Stomach (tissue), 9 donors: Measurements from ENCODE around the gene EMX1. TPM values are rescaled to one million over a fixed set of nuclear protein-coding genes. Genes with fewer than 3 reads are reported as not detected.

ENCODE experiments used
- DNase-seq, 2 donors: peaks; one replicate each; pipeline versions ENCODE4 v3.0.0 to v3.0.0-alpha.2; 2013 to 2019
- H3K27ac ChIP-seq, 5 donors: fragments of 200-600 bp in 4 of 5; sonication (generic) in 4 of 5; one replicate each; pipeline ENCODE4 v1.5.1; 2013 to 2019; ENCODE audit warnings: mild to moderate bottlenecking in 1 of 5, moderate library complexity in 1 of 5
- H3K27me3 ChIP-seq, 3 donors: fragments of 200-600 bp; sonication (generic); one replicate each; pipeline ENCODE4 v1.5.1; 2017 to 2019; ENCODE audit warnings: mixed run types in 1 of 3
- H3K36me3 ChIP-seq, 4 donors: fragments of 200-600 bp; sonication (generic); 1 replicate in 3 of 4; 2 replicates in 1 of 4; pipeline ENCODE4 v1.5.1; 2016 to 2019
- H3K4me1 ChIP-seq, 4 donors: fragments of 200-600 bp; sonication (generic); one replicate each; pipeline ENCODE4 v1.5.1; 2016 to 2019
- H3K4me3 ChIP-seq, 4 donors: fragments of 200-600 bp; sonication (generic) in 3 of 4; one replicate each; pipeline ENCODE4 v1.5.1; 2016 to 2019; ENCODE audit warnings: mild to moderate bottlenecking in 1 of 4
- H3K9me3 ChIP-seq, 4 donors: fragments of 200-600 bp; sonication (generic); one replicate each; pipeline ENCODE4 v1.5.1; 2016 to 2019
- CTCF ChIP-seq, 7 experiments: fragments of 450-650 bp in 4 of 7; fragments of 200-600 bp in 3 of 7; sonication (generic) in 3 of 7; IDR thresholded peaks; one replicate each; pipeline ENCODE4 v1.5.1; 2016 to 2019; ENCODE audit warnings: antibody characterized with exemption in 7 of 7, control low read depth in 2 of 7, mild to moderate bottlenecking in 1 of 7
- EP300 ChIP-seq: sonication (generic); formaldehyde crosslinking; IDR thresholded peaks from one replicate; pipeline ENCODE4 v1.6.1; 2017; ENCODE audit warnings: antibody characterized with exemption
- POLR2A ChIP-seq, 4 donors: fragments of 450-650 bp; IDR thresholded peaks; one replicate each; pipeline ENCODE4 v1.6.1; 2016; ENCODE audit warnings: antibody characterized with exemption in 4 of 4, control low read depth in 2 of 4, mild to moderate bottlenecking in 1 of 4, moderate library complexity in 1 of 4
- POLR2AphosphoS5 ChIP-seq, 3 donors: sonication (generic); formaldehyde crosslinking; IDR thresholded peaks; one replicate each; pipeline ENCODE4 v1.6.1; 2016; ENCODE audit warnings: antibody characterized with exemption in 3 of 3
- WGBS, 5 donors: extraction: QIAGEN DNeasy Blood & Tissue Kit in 3 of 5; methylation state at CpG; one replicate each; pipeline versions ENCODE4 v1.1.5 to v1.1.7; 2013 to 2018; 5-methylcytosine and 5-hydroxymethylcytosine counted together
- intact Hi-C: fragments of 100-400 bp; cut with DNase I; formaldehyde crosslinking; loops from one replicate; pipeline ENCODE4 v1.15.1; 2023; ENCODE audit warnings: low total_unique reads
- polyA plus RNA-seq, 3 donors: library from polyadenylated mRNA; stranded (reverse); fragments of 200-250 nt; gene quantifications; one replicate each; pipeline ENCODE4 v1.2.3, GENCODE V29; 2013
- total RNA-seq, 5 donors: library from RNA; depleted of rRNA; stranded (reverse); fragments of >200 nt; gene quantifications; one replicate each; pipeline versions ENCODE4 v1.1.0 to v1.2.3, GENCODE V29; 2014 to 2016
- donor health status: healthy with polysubstance abuse.
- donor health status: Bipolar disorder and iron deficiency.
- donor health status: healthy.

EMX1 gene
- total and polyA plus RNA-seq, 8 donors: 0.18 to 32.1 (median 0.62) TPM; not detected in 5

- peaks cover 35 to 51% (median 42%) of the 10 kb centered on the region in 4 donors for H3K4me1 ChIP-seq
- intact Hi-C loops: no loop called here
- DNase-seq: peak in 1 of 2 donors; percentile 6
- H3K4me3 ChIP-seq: no peak overlapping the region
- TF ChIP-seq POLR2AphosphoS5 (IDR thresholded peaks at IDR 0.05): no peak
- no peak for TF ChIP-seq CTCF (IDR thresholded peaks at IDR 0.05)
- no peak for TF ChIP-seq POLR2A (IDR thresholded peaks at IDR 0.05)
- TF ChIP-seq EP300: no peak
- peaks cover 0 to 2% (median 0%) of the 10 kb centered on the region in 4 donors for H3K9me3 ChIP-seq
- H3K27me3 ChIP-seq: peaks cover 48 to 100% (median 87%) of the 10 kb centered on the region in 3 donors
- WGBS, 5 donors: 5 to 11% (median 6%) methylated on average over 17 of the region's 17 CpGs
- H3K36me3 ChIP-seq: no peaks in the 10 kb centered on the region
- no peak overlapping the region for H3K27ac ChIP-seq
Measured at GRCh38 chr2:72914589-72915319, 2.6 kb upstream of the EMX1 start.

GRCh38 chr2:72915320-72915906 lies 1.9 kb upstream of the EMX1 start:
- peaks cover 55 to 100% (median 88%) of the 10 kb centered on the region in 3 donors for H3K27me3 ChIP-seq
- TF ChIP-seq CTCF (IDR thresholded peaks at IDR 0.05): no peak
- no peak for TF ChIP-seq EP300
- no peak for TF ChIP-seq POLR2A (IDR thresholded peaks at IDR 0.05)
- no peak for TF ChIP-seq POLR2AphosphoS5 (IDR thresholded peaks at IDR 0.05)
- H3K4me3 ChIP-seq: peak overlapping the region; percentile 42 to 63 (median 48)
- H3K36me3 ChIP-seq: no peaks in the 10 kb centered on the region
- intact Hi-C loops: no loop called here
- peaks cover 0 to 8% (median 0%) of the 10 kb centered on the region in 4 donors for H3K9me3 ChIP-seq
- 3 to 5% (median 4%) methylated on average over 24 to 26 of the region's 26 CpGs for WGBS, 5 donors
- peak; percentile 11 to 23 for DNase-seq
- peaks cover 42 to 57% (median 49%) of the 10 kb centered on the region in 4 donors for H3K4me1 ChIP-seq
- no peak overlapping the region for H3K27ac ChIP-seq

GRCh38 chr2:72915907-72916742 lies 1.2 kb upstream of the EMX1 start:
- TF ChIP-seq CTCF (IDR thresholded peaks at IDR 0.05): no peak
- no peak for TF ChIP-seq EP300
- peak in 1 of 3 donors; percentile 32 for TF ChIP-seq POLR2AphosphoS5 (IDR thresholded peaks at IDR 0.05)
- no peak for TF ChIP-seq POLR2A (IDR thresholded peaks at IDR 0.05)
- no peaks in the 10 kb centered on the region for H3K36me3 ChIP-seq
- H3K27ac ChIP-seq: no peak overlapping the region
- peaks cover 0 to 12% (median 0%) of the 10 kb centered on the region in 4 donors for H3K9me3 ChIP-seq
- H3K27me3 ChIP-seq: peaks cover 61 to 100% (median 90%) of the 10 kb centered on the region in 3 donors
- peaks cover 47 to 65% (median 55%) of the 10 kb centered on the region in 4 donors for H3K4me1 ChIP-seq
- WGBS, 5 donors: 1% methylated on average over 56 to 86 of the region's 86 CpGs
- intact Hi-C loops: no loop called here
- peak overlapping the region; percentile 42 to 63 (median 48) for H3K4me3 ChIP-seq
- DNase-seq: peak; percentile 74 to 86

- Histone ChIP-seq H3K4me1 (peaks cover 47 to 65% (median 55%) of the 10 kb centered on the region in 4 donors), H3K4me3 (peak overlapping the region; percentile 42 to 63 (median 48)), H3K36me3 (no peaks in the 10 kb centered on the region), H3K9me3 (peaks cover 0 to 12% (median 0%) of the 10 kb centered on the region in 4 donors), H3K27ac (no peak overlapping the region), H3K27me3 (peaks cover 64 to 100% (median 91%) of the 10 kb centered on the region in 3 donors)
- intact Hi-C loops: no loop called here
- DNase-seq: no peak
- WGBS, 5 donors: 2 to 7% (median 3%) methylated on average over 14 to 29 of the region's 29 CpGs
- no peak for TF ChIP-seq POLR2AphosphoS5 (IDR thresholded peaks at IDR 0.05)
- TF ChIP-seq CTCF (IDR thresholded peaks at IDR 0.05): no peak
- TF ChIP-seq POLR2A (IDR thresholded peaks at IDR 0.05): no peak
- no peak for TF ChIP-seq EP300
Measured at GRCh38 chr2:72916743-72917137, 579 bp upstream of the EMX1 start.
